Tibial artery (tissue), 4 donors: ENCODE results near the gene LCE5A.

Source experiments
- DNase-seq, 2 donors: peaks; one replicate each; pipeline ENCODE4 v3.0.0-alpha.2; 2019
- H3K27ac ChIP-seq, 2 donors: fragments of 200-600 bp; sonication (generic) in 1 of 2; 1 replicate in 1 of 2; 2 replicates in 1 of 2; pipeline ENCODE4 v1.5.1; 2018 to 2019; ENCODE audit warnings: mild to moderate bottlenecking in 1 of 2
- H3K27me3 ChIP-seq, 2 donors: fragments of 200-600 bp; sonication (generic) in 1 of 2; one replicate each; pipeline versions ENCODE4 v1.5.1 to v1.6.0; 2016 to 2019
- H3K36me3 ChIP-seq, 3 donors: fragments of 200-600 bp; sonication (generic) in 2 of 3; one replicate each; pipeline ENCODE4 v1.5.1; 2016 to 2019; ENCODE audit warnings: mild to moderate bottlenecking in 2 of 3
- H3K4me1 ChIP-seq, 4 donors: fragments of 200-600 bp; sonication (generic) in 2 of 4; 1 replicate in 3 of 4; 2 replicates in 1 of 4; pipeline ENCODE4 v1.5.1; 2016 to 2019
- H3K4me3 ChIP-seq, 2 donors: fragments of 200-600 bp; sonication (generic) in 1 of 2; 1 replicate in 1 of 2; 2 replicates in 1 of 2; pipeline ENCODE4 v1.5.1; 2018 to 2019; ENCODE audit warnings: mild to moderate bottlenecking in 2 of 2
- H3K9me3 ChIP-seq, 3 donors: fragments of 200-600 bp; sonication (generic) in 1 of 3; one replicate each; pipeline ENCODE4 v1.5.1; 2016 to 2019
- intact Hi-C: fragments of 100-400 bp; cut with DNase I; formaldehyde crosslinking; loops from one replicate; pipeline ENCODE4 v1.15.0; 2023; ENCODE audit warnings: low total_unique reads
- TF ChIP-seq, protein P1 (sequence below), 2 experiments: fragments of 200-600 bp in 1 of 2; fragments of 450-650 bp in 1 of 2; IDR thresholded peaks; one replicate each; pipeline ENCODE4 v1.5.1; 2017 to 2019; ENCODE audit warnings: antibody characterized with exemption in 2 of 2, mild to moderate bottlenecking in 1 of 2, moderate library complexity in 1 of 2

The LCE5A gene

GRCh38 chr1:152506899-152507498 lies 3.6 kb upstream of the LCE5A start:
- H3K27ac ChIP-seq = no peak overlapping the region
- TF ChIP-seq, protein P1, sequence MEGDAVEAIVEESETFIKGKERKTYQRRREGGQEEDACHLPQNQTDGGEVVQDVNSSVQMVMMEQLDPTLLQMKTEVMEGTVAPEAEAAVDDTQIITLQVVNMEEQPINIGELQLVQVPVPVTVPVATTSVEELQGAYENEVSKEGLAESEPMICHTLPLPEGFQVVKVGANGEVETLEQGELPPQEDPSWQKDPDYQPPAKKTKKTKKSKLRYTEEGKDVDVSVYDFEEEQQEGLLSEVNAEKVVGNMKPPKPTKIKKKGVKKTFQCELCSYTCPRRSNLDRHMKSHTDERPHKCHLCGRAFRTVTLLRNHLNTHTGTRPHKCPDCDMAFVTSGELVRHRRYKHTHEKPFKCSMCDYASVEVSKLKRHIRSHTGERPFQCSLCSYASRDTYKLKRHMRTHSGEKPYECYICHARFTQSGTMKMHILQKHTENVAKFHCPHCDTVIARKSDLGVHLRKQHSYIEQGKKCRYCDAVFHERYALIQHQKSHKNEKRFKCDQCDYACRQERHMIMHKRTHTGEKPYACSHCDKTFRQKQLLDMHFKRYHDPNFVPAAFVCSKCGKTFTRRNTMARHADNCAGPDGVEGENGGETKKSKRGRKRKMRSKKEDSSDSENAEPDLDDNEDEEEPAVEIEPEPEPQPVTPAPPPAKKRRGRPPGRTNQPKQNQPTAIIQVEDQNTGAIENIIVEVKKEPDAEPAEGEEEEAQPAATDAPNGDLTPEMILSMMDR (IDR thresholded peaks at IDR 0.05) = no peak

DNA sequence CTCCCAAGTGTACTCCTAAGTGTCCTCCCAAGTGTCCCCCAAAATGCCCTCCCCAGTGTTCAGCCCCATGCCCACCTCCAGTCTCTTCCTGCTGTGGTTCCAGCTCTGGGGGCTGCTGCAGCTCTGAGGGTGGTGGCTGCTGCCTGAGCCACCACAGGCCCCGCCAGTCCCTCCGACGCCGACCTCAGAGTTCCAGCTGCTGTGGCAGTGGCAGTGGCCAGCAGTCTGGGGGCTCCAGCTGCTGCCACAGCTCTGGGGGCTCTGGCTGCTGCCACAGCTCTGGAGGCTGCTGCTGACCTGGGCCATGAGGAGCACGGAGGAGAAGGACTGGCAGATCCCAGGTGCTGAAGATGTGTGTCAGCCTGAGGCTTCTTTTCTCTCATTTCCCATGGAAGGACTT lies 993 bp downstream of the LCE5A start:
- Histone ChIP-seq H3K27me3 (peaks cover 0 to 54% of the 10 kb centered on the region in 2 donors), H3K9me3 (no peaks in the 10 kb centered on the region), H3K4me3 (no peak overlapping the region), H3K4me1 (peaks cover 0 to 9% (median 6%) of the 10 kb centered on the region in 4 donors), H3K36me3 (no peaks in the 10 kb centered on the region), H3K27ac (no peak overlapping the region)
- TF ChIP-seq, protein P1 (IDR thresholded peaks at IDR 0.05) = no peak
- DNase-seq = no peak
- intact Hi-C loops = no loop called here

More at GRCh38 chr1:152506899-152507498, 3.6 kb upstream of the LCE5A start:
- H3K4me1 ChIP-seq = no peaks in the 10 kb centered on the region
- no peaks in the 10 kb centered on the region for H3K9me3 ChIP-seq
- peaks cover 0 to 22% of the 10 kb centered on the region in 2 donors for H3K27me3 ChIP-seq
- H3K4me3 ChIP-seq = no peak overlapping the region
- intact Hi-C loops = no loop called here
- no peaks in the 10 kb centered on the region for H3K36me3 ChIP-seq
- no peak for DNase-seq

GRCh38 chr1:152513081-152513480 lies 2.5 kb downstream of the LCE5A start:
- Histone ChIP-seq H3K27ac (no peak overlapping the region), H3K36me3 (no peaks in the 10 kb centered on the region), H3K4me3 (no peak overlapping the region), H3K9me3 (no peaks in the 10 kb centered on the region), H3K27me3 (peaks cover 0 to 57% of the 10 kb centered on the region in 2 donors), H3K4me1 (peaks cover 0 to 9% (median 6%) of the 10 kb centered on the region in 4 donors)
- intact Hi-C loops = no loop called here
- no peak for DNase-seq
- TF ChIP-seq, protein P1 (IDR thresholded peaks at IDR 0.05) = no peak

GRCh38 chr1:152514715-152515433 lies 4.3 kb downstream of the LCE5A start:
- Histone ChIP-seq H3K4me3 (peak overlapping the region in 1 of 2 donors; percentile 27), H3K27ac (no peak overlapping the region), H3K36me3 (no peaks in the 10 kb centered on the region), H3K9me3 (no peaks in the 10 kb centered on the region), H3K27me3 (peaks cover 0 to 57% of the 10 kb centered on the region in 2 donors), H3K4me1 (peaks cover 0 to 9% (median 6%) of the 10 kb centered on the region in 4 donors)
- intact Hi-C loops = no loop called here
- TF ChIP-seq, protein P1 (IDR thresholded peaks at IDR 0.05) = no peak
- DNase-seq = no peak

DNA sequence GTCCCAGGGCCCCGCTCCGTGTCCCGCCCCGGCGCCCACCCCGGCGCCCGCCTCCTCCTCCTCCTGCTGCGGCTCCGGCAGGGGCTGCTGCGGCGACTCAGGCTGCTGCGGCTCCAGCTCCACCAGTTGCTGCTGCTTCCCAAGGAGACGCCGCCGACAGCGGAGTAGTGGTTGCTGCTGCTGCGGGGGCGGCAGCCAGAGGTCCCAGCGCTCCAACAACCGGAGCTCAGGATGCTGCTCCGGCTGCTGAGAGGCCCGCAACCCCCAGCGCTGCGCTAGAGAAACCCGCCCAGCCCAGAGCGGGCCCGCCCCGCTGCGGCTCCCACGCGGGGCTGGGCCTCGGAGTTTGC lies 4.8 kb downstream of the LCE5A start:
- Histone ChIP-seq H3K9me3 (no peaks in the 10 kb centered on the region), H3K27ac (no peak overlapping the region), H3K27me3 (peaks cover 0 to 55% of the 10 kb centered on the region in 2 donors), H3K4me1 (peaks cover 0 to 9% (median 6%) of the 10 kb centered on the region in 4 donors), H3K4me3 (peak overlapping the region in 1 of 2 donors; percentile 27), H3K36me3 (no peaks in the 10 kb centered on the region)
- intact Hi-C loops = no loop called here
- DNase-seq = no peak
- TF ChIP-seq, protein P1 (IDR thresholded peaks at IDR 0.05) = no peak
